Activated naive CD4-positive, alpha-beta T cell treated with anti-CD3 and anti-CD28 coated beads, Interleukin-2, amount 10 ng/mL, durations not matched to agents 7 days and 5 days (primary cell): Measurements from ENCODE around the gene NCKAP1.

Experiments used
- CTCF ChIA-PET: fragments of 350-600 bp; sonication (Branson Sonifier 250); formaldehyde crosslinking; loops from one replicate; lab custom pipeline; 2021; ENCODE audit warnings: antibody characterized with exemption; lab: Charles Lee
- DNase-seq: peaks from one replicate; pipeline ENCODE4 v3.0.0-alpha.2; 2020
- H3K27ac Mint-ChIP-seq: one replicate; pipeline ENCODE4 v1.8.0; 2021; ENCODE audit warnings: mild to moderate bottlenecking, moderate library complexity, mixed read lengths
- H3K27me3 Mint-ChIP-seq: one replicate; pipeline ENCODE4 v1.8.0; 2021; ENCODE audit warnings: mild to moderate bottlenecking, mixed read lengths
- H3K36me3 Mint-ChIP-seq: one replicate; pipeline ENCODE4 v1.8.0; 2021; ENCODE audit warnings: mixed read lengths
- H3K4me1 Mint-ChIP-seq: one replicate; pipeline ENCODE4 v1.8.0; 2021; ENCODE audit warnings: mixed read lengths
- H3K4me3 Mint-ChIP-seq: one replicate; pipeline ENCODE4 v1.8.0; 2021; ENCODE audit warnings: mild to moderate bottlenecking, moderate library complexity, mixed read lengths
- H3K9me3 Mint-ChIP-seq: one replicate; pipeline ENCODE4 v1.8.0; 2021; ENCODE audit warnings: mixed read lengths

The NCKAP1 gene, protein sequence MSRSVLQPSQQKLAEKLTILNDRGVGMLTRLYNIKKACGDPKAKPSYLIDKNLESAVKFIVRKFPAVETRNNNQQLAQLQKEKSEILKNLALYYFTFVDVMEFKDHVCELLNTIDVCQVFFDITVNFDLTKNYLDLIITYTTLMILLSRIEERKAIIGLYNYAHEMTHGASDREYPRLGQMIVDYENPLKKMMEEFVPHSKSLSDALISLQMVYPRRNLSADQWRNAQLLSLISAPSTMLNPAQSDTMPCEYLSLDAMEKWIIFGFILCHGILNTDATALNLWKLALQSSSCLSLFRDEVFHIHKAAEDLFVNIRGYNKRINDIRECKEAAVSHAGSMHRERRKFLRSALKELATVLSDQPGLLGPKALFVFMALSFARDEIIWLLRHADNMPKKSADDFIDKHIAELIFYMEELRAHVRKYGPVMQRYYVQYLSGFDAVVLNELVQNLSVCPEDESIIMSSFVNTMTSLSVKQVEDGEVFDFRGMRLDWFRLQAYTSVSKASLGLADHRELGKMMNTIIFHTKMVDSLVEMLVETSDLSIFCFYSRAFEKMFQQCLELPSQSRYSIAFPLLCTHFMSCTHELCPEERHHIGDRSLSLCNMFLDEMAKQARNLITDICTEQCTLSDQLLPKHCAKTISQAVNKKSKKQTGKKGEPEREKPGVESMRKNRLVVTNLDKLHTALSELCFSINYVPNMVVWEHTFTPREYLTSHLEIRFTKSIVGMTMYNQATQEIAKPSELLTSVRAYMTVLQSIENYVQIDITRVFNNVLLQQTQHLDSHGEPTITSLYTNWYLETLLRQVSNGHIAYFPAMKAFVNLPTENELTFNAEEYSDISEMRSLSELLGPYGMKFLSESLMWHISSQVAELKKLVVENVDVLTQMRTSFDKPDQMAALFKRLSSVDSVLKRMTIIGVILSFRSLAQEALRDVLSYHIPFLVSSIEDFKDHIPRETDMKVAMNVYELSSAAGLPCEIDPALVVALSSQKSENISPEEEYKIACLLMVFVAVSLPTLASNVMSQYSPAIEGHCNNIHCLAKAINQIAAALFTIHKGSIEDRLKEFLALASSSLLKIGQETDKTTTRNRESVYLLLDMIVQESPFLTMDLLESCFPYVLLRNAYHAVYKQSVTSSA

DNA sequence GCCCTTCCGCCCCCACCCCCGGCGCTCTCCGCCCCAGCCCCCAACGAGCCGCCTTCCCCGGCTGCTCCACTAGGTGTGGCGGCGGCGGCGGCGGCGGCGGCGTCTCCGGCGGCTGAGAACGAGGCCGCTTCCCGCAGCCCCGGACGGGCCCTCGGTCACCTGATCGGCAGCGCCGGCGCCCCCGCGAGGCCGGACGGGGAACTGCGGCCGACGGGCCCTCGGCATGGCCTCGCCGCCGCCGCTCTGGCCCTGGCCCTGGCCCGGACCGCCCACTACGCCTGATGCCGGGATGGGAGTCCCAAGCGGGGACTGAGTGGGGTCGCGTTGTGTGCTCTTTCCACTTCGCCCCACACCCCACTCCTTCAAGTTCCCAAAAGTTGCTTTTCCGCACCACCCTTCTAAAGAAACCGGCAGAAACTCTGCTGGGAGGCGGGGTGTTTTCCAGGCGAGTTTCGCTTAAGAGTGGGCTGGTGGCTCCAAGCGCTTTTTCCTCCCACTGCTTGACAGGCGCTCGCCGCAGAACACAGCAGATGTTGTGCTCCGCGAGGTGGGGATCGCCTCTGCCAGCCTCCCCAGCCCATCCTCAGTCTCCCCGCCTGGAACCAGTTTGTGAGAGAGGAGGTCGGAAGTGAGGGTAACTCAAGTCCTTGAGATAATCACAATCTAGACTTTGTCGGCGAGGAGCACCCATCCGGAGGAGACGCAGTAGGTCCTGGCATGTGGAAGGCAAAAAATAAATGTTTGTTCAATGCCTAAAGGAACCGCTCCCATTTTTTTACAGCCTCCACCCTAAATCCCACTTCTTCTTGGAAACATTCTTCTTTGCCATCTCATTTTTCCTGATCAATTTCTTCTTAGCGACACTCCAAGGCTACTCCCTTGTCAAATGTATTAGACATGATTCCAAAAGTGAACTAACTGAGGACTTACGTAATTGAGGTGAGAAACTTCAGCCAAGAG, at the start of gene NCKAP1:
NCKAP1 (minus strand) TSS at position 117 of the 960 bp plus-strand sequence. CDS start 358 bp downstream, outside the sequence.
- H3K27ac Mint-ChIP-seq, result peak within 1 kb of the TSS; percentile 49
- CTCF ChIA-PET, result no interaction called here
- peaks cover 36% of the 10 kb centered on the region for H3K4me1 Mint-ChIP-seq

GRCh38 chr2:183081911-183082310, 43.7 kb upstream of the NCKAP1 start:
- Mint-ChIP-seq H3K4me3 (no peak overlapping the region), H3K36me3 (no peaks in the 10 kb centered on the region), H3K9me3 (no peaks in the 10 kb centered on the region), H3K27ac (no peak overlapping the region), H3K27me3 (peaks cover 10% of the 10 kb centered on the region), H3K4me1 (peaks cover 13% of the 10 kb centered on the region)
- CTCF ChIA-PET, result no interaction called here
- no peak for DNase-seq

More for the DNA sequence above, at the start of gene NCKAP1:
- DNase-seq, result peak; percentile 80
- H3K27me3 Mint-ChIP-seq, result peaks cover 64% of the 10 kb centered on the region
- H3K36me3 Mint-ChIP-seq, result no peaks in the 10 kb centered on the region
- H3K9me3 Mint-ChIP-seq, result no peaks in the 10 kb centered on the region
- H3K4me3 Mint-ChIP-seq, result peak within 1 kb of the TSS; percentile 74

DNA sequence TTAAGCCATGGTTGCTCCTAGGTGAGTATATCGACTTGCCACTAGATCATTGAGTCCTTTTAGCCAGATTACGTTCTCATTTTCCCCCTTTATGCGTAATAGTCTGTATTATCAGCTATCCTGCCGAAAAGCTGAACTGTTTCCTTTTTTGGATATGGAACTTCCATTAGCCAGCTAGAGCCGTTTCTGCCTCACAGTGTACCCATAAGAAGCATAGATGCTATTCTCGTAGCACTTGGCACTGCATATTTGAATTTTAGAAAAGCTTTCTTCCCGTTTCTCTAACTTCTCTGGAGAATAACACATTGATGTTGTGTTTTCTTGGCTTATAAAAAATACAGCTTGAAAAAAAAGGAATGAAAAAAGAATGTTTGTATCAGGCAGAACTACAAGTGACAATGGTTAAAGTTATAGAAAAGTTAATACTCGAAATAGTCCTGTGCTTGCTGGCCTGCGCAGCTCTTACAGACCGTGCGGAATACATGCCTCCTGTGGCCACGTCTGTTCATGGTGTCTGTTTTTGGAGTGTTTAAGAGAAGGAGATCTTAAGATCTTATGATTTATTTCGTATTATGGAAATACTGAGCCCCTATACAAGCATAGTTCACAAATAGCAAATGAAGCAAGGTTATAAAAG, 41.0 kb upstream of the NCKAP1 start:
- H3K9me3 Mint-ChIP-seq, result no peaks in the 10 kb centered on the region
- no peak for DNase-seq
- CTCF ChIA-PET, result interaction anchor here (0.6 to 1.5 kb wide), 2 partner anchors 13 to 39 kb away, joined by 3 read pairs; no protein-coding TSS in a partner anchor

DNA sequence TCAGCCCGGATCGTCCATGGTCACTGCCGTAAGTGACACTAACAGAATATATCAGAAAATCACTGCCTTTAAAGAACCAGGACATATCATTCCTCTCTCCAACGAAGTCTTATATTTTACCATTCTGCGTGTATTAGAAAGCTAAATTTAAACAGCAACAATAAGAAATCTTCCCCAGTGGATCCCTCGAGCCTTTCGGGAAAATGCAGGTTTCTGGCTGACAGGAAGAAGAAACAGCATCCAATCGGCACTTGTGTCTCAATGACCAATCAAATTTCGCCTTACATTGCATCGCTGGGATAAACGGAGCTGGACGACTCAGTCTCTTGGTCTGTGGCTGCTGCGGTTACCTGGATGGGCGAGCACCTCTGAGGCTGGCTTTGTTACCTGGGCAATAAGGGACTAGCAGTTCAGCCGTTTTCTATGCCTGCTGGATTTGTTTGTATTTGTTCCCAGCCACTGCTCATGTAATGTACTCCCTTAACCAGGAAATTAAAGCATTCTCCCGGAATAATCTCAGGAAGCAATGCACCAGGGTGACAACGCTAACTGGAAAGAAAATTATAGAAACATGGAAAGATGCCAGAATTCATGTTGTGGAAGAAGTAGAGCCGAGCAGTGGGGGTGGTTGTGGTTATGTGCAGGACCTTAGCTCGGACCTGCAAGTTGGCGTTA, 40.3 kb upstream of the NCKAP1 start, which contains the start of gene DUSP19:
DUSP19 (plus strand) TSS at position 284 of the 675 bp plus-strand sequence; CDS start at position 471, 187 bp downstream.
- no peaks in the 10 kb centered on the region for H3K36me3 Mint-ChIP-seq
- peak within 1 kb of the TSS; percentile 3 for H3K27ac Mint-ChIP-seq
- H3K4me3 Mint-ChIP-seq, result peak within 1 kb of the TSS; percentile 89
- CTCF ChIA-PET, result interaction anchor here (0.6 to 1.5 kb wide), 2 partner anchors 38 to 95 kb away, joined by 3 read pairs; no protein-coding TSS in a partner anchor
- H3K27me3 Mint-ChIP-seq, result peaks cover 12% of the 10 kb centered on the region
- H3K4me1 Mint-ChIP-seq, result peaks cover 13% of the 10 kb centered on the region
- peak; percentile 87 for DNase-seq
- no peaks in the 10 kb centered on the region for H3K9me3 Mint-ChIP-seq

More for the DNA sequence above, 41.0 kb upstream of the NCKAP1 start:
- Mint-ChIP-seq H3K27ac (no peak overlapping the region), H3K4me3 (peak overlapping the region; percentile 89), H3K27me3 (peaks cover 12% of the 10 kb centered on the region), H3K4me1 (peaks cover 13% of the 10 kb centered on the region), H3K36me3 (no peaks in the 10 kb centered on the region)

DNA sequence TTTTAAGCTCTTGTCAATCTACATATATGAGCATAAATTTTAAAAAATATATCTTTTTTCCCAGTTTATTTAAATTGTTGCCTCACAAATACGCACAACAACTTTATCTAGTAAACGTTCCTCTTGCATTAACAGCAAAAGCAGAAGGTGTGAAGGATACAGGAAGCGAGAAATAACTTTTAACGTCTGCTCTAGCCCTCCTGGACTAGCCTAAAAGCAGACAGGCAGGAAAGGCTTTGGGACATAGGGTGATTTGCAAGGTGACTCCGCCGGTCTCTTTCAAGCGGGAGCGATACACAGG, 39.9 kb upstream of the NCKAP1 start:
- CTCF ChIA-PET, result interaction anchor here (0.6 to 1.5 kb wide), 4 partner anchors 16 to 116 kb away, joined by 3 read pairs; no protein-coding TSS in a partner anchor
- Mint-ChIP-seq H3K4me1 (peaks cover 13% of the 10 kb centered on the region), H3K4me3 (peak overlapping the region; percentile 89), H3K36me3 (no peaks in the 10 kb centered on the region), H3K27ac (peak overlapping the region; percentile 3), H3K9me3 (no peaks in the 10 kb centered on the region), H3K27me3 (peaks cover 12% of the 10 kb centered on the region)
- DNase-seq, result no peak

GRCh38 chr2:183072177-183072576, 33.9 kb upstream of the NCKAP1 start:
- Mint-ChIP-seq H3K27me3 (peaks cover 23% of the 10 kb centered on the region), H3K27ac (no peak overlapping the region), H3K4me1 (no peaks in the 10 kb centered on the region), H3K36me3 (no peaks in the 10 kb centered on the region), H3K4me3 (no peak overlapping the region), H3K9me3 (peaks cover 3% of the 10 kb centered on the region)
- DNase-seq, result no peak
- CTCF ChIA-PET, result no interaction called here

DNA sequence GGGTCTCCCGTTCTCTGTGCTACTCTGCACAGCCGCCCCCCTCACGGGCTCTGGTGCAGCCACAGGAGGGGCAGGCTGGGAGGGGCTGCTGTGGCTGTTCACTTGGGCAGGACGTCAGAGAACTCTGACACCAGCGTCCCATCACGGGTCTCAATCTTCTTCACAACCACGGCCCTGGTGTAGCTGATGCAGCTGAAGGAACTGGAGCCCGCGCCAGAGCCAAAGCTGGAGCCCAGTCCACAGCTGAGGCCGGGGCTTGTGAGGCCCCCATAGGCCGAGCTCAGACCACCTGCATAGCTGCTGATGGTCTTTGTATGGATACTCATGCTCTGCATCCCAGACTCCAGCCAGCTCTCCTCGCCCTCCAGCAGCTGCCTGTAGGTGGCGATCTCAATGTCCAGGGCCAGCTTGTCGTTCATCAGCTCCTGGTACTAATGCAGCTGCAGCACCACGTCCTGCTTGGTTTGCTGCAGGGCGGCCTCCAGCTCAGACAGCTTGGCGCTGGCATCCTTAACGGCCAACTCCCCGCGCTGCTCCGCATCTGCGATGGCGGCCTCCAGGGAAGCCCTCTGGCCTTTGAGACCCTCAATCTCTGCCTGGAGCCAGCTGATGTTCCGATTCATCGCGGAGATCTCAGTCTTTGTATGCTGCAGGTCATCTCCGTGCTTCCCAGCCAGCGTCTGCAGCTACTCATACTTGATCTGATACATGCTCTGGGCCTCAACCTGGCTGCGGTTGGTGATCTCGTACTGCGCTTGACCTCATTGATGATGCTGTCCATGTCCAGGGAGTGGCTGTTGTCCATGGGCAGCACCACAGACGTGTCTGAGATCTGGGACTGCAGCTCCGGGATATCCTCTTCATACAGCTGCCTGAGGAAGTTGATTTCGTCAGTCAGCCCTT, 32.9 kb upstream of the NCKAP1 start:
- H3K36me3 Mint-ChIP-seq, result no peaks in the 10 kb centered on the region
- peaks cover 3% of the 10 kb centered on the region for H3K9me3 Mint-ChIP-seq
- H3K4me3 Mint-ChIP-seq, result no peak overlapping the region
- DNase-seq, result no peak
- H3K4me1 Mint-ChIP-seq, result no peaks in the 10 kb centered on the region
- H3K27ac Mint-ChIP-seq, result no peak overlapping the region
- CTCF ChIA-PET, result interaction anchor here (0.6 kb wide), 1 partner anchor 254 kb away, joined by 3 read pairs; no protein-coding TSS in a partner anchor
- H3K27me3 Mint-ChIP-seq, result peaks cover 19% of the 10 kb centered on the region

DNA sequence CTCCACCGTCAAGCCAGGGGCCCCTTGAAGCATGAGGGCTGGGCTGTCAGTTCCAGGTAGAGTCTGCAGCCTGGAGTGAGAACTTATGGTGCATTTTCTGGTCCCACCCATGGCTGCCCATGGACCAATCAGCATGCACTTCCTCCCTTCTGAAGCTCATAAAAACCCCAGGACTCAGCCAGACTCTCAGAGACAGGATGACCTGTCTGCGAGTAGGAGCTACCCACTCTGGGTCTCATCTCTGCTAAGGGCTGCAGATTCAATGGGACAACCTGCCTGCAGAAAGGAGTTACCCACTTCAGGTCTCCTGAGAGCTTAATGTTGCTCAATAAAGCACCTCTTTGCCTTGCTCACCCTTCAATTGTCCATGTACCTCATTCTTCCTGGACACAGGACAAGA, 30.9 kb upstream of the NCKAP1 start:
- Mint-ChIP-seq H3K27ac (no peak overlapping the region), H3K27me3 (peaks cover 24% of the 10 kb centered on the region), H3K4me1 (no peaks in the 10 kb centered on the region), H3K9me3 (peaks cover 3% of the 10 kb centered on the region), H3K4me3 (no peak overlapping the region), H3K36me3 (no peaks in the 10 kb centered on the region)
- CTCF ChIA-PET, result no interaction called here
- no peak for DNase-seq

GRCh38 chr2:183068561-183068960, 30.3 kb upstream of the NCKAP1 start:
- Mint-ChIP-seq H3K27me3 (peaks cover 30% of the 10 kb centered on the region), H3K36me3 (no peaks in the 10 kb centered on the region), H3K27ac (no peak overlapping the region), H3K4me3 (no peak overlapping the region), H3K4me1 (no peaks in the 10 kb centered on the region), H3K9me3 (peaks cover 3% of the 10 kb centered on the region)
- CTCF ChIA-PET, result no interaction called here
- DNase-seq, result no peak

DNA sequence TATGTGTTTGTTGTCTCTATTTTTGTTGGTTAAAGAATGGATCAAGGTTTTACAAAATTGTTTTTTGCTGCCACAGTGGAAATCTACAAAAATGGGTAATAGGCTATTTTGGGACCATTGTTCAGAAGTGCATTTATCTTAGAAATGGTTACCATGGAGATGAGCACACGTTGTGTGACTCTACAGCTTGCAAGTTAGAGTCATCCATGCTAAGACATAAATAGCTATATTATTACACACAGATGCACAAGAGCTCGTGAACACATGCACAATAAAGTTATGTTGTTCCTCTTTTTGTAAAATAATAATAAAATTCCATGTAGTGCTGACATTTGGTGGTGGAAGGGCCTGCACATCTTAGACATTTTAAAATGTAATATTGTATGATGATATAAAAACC, 24.8 kb upstream of the NCKAP1 start:
- Mint-ChIP-seq H3K36me3 (no peaks in the 10 kb centered on the region), H3K9me3 (no peaks in the 10 kb centered on the region), H3K4me1 (no peaks in the 10 kb centered on the region), H3K27me3 (peaks cover 20% of the 10 kb centered on the region), H3K4me3 (no peak overlapping the region), H3K27ac (no peak overlapping the region)
- DNase-seq, result no peak
- CTCF ChIA-PET, result no interaction called here

DNA sequence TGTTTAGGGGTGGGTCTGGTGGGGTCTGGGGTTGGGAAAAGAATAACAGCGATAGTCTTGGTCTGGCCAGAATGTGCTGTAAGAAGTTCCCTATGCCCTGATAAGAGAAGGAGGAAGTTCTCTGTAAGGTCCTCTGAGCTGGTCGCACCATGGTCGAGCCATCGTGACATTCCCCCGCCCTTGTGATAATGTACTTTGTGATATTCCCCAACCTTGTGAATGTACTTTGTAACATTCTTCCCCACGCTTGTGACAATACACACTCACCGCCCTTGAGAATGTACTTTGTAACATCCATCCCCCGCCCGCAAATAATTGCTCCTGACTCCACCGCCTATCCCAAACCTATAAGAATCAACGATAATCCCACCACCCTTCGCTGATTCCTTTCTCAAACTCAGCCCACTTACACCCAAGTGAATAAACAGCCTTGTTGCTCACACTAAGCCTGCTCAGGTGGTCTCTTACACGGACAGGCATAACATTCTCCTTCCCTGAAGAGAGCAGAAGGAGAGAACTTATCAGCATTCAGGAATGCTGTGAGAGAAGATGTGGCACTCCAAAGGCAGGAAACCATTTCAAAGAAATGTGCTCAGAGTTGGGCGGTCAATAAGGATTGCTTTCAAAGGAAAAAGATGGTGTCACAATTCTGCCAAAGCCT, 22.4 kb upstream of the NCKAP1 start:
- Mint-ChIP-seq H3K36me3 (no peaks in the 10 kb centered on the region), H3K27ac (no peak overlapping the region), H3K9me3 (no peaks in the 10 kb centered on the region), H3K27me3 (peaks cover 20% of the 10 kb centered on the region), H3K4me3 (no peak overlapping the region), H3K4me1 (no peaks in the 10 kb centered on the region)
- CTCF ChIA-PET, result no interaction called here
- DNase-seq, result no peak
